ENCODE results near the gene UBE2G1.
"Not testable (repeated sequence)": the region's sequence is repeated elsewhere in the genome, so short reads cannot be mapped to it uniquely, and the experiment has no call there.

The UBE2G1 gene

GRCh38 chr17:4366327-4367063 is at the start of gene UBE2G1:
Gene UBE2G1, minus strand, starts transcription at chr17:4366675. Its CDS starts 359 bp downstream, at chr17:4366316.
- peak; percentile 87 to 98 for DNase-seq

DNA sequence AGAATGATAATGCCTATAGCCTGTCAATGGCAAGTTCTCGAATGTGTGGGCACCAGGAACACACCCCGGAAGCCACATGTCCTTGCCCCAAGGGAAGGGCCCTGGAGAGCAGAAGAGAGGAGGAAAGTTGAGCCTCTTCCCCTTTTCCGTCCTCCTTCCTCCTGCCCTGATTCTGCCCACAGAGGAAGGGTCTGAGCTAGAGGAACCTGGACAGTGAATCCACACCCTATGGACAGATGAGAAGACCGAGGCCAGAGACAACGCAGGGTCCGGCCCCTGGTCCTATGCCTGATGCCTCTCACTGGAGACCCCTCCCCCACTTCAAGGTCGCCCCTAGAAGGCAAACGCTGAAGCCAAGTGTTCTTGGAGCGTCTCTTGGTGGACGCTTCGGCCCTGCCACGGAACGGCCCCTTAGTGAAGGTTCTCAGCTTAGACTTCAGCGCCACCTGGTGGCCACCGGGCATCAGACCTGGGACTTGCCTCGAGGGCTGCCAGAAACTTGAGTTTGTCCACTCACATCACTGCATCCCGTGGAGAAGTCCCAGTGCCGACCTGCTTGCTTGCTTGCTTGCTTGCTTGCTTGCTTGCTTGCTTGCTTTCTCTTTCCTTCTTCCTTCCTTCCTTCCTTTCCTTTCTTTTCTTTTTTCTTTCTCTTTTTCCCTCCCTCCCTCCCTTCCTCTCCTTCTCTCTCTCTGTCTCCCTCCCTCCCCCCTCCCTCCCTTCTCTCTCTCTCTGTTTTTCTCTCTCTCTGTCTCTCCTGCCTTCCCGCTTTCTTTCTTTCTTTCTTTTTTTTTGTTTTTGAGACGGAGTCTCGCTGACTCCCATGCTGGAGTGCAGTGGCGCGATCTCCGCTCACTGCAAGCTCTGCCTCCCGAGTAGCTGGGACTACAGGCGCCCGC is 46.7 kb upstream of the UBE2G1 start:
- DNase-seq, result peak; percentile 68 to 89

GRCh38 chr17:4411201-4411600 is 44.7 kb upstream of the UBE2G1 start:
- DNase-seq, result no peak

DNA sequence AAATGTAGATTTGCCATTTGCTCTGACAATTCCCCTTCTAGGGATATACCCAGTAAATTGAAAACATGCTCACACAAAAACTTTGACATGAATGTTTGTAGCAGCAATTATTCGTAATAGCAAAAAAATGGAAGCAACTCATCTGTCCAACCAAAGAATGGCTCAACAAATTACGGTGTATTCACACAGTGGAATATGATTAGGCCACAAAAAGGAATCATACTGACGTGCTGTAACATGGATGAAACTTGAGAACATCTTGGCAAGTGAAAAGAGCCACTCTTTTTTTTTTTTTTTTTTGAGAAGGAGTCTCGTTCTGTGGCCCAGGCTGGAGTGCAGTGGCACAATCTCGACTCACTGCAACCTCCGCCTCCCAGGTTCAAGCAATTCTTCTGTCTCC is 43.2 kb upstream of the UBE2G1 start:
- DNase-seq, result no peak

DNA sequence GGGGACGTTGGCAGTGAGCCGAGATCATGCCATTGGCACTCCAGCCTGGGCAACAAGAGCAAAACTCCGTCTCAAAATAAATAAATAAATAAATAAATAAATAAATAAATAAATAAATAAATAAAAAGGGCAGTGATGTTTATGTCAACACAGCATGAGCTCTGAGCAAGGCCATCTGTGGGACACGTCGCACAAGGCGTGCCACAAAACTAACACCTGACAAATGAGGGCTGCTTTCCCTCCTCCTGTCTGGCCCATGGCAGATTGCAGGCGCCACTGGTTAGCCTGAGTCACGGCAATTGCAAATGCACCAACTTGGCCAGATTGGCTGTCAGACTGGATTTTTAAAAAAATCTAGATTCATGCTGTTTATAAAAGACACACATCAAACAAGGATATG is 41.4 kb upstream of the UBE2G1 start:
- peak in 1 of 2 experiments; percentile 16 for DNase-seq

GRCh38 chr17:4407216-4407615 is 40.7 kb upstream of the UBE2G1 start:
- no peak for DNase-seq

GRCh38 chr17:4406386-4406785 is 39.9 kb upstream of the UBE2G1 start:
- no peak for DNase-seq

DNA sequence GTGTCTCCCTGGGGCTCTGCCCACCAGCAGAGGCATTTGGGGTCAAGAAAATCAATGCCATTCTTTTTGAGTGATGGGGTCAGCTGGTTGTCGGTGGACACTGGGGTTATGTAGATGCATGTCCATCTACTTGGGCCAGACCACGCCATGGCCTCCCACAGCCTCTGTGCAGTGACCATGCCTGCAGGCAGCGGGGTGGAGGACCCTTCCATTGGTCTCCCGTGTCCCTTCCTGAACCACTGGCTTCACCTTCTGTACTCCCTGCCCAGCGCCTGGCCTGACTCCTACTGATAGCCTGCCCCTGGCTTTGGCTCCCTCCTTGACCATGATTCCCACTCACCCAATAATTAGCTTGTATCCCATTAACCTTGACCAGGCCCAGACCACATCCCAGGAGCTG is 39.2 kb upstream of the UBE2G1 start:
- no peak for DNase-seq

- DNase-seq, result no peak
Observed at GRCh38 chr17:4405038-4405669, 38.7 kb upstream of the UBE2G1 start.

DNA sequence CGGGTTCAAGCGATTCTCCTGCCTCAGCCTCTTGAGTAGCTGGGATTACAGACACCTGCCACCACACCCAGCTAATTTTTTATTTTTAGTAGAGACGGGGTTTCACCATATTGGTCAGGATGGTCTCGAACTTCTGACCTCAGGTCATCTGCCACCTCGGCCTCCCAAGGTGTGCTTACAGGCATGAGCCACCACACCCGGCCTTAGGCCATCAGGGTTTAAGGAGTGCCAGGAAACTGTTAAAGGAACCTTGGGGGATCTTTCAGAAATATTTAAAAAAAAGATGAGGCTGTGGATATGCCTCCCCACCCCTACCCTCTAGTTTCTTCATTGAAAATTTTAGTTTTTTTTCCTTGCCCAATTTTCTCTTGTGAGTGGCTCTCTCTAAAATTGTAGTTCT is 31.4 kb upstream of the UBE2G1 start:
- DNase-seq, result no peak

- DNase-seq, result no peak
Observed at GRCh38 chr17:4395111-4395478, 28.6 kb upstream of the UBE2G1 start.

DNA sequence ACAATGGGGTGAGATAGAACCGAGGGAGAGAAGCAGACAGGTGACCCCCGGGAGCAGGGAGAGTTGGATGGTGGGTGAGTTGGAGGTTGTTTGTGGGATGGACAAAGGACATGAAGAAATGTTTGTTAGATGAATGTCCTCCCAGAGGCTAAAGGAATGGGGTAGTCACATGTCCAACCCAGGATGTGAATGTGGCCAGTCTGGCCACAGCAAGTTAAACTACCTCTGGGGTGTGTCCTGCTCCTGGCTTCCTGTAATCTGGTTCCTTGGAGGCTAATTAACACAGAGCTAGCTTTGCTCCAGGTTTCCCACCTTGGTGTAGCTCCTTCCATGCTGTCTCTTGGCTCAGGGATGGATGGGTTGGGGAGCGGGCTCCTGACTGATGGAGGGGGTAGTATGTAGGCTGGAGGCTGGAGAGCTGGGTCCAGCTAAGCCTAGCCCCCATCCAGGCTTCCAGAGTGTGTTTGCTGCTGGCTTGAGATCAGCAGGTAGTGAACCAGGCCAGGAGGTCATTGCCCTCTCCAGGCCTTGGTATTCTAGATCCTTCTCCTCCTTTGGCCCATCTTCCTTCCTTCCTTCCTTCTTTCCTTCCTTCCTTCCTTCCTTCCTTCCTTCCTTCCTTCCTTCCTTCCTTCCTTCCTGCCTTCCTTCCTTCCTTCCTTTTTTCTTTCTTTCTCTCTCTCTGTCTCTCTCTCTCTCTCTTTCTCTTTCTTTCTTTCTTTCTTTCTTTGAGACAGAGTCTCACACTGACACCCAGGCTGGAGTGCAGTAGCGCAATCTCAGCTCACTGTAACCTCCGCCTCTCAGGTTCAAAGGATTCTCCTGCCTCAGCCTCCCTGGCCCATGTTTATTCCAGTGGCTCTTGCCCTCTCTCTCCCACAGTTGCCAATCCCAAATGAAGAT is 28.0 kb upstream of the UBE2G1 start:
- no peak for DNase-seq

DNA sequence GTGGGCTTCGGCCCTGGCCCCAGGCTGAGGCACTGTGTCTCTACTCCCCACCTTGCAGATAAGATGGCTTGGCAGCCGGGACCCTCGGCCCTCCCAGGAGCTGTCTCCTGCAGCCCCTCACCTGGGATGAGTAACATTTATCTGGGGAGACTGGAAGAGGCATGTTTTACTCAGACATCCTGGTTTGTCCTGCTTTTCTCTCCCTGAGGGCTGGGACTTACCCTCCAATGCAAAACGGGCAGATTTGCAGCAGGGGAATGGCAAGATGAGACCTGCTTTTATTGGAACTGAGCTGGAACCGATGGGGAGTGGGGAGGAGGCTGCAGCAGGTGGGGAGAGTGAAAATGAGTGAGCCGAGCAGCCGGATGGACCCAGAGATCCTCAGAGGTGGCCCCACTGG is 27.3 kb upstream of the UBE2G1 start:
- no peak for DNase-seq

DNA sequence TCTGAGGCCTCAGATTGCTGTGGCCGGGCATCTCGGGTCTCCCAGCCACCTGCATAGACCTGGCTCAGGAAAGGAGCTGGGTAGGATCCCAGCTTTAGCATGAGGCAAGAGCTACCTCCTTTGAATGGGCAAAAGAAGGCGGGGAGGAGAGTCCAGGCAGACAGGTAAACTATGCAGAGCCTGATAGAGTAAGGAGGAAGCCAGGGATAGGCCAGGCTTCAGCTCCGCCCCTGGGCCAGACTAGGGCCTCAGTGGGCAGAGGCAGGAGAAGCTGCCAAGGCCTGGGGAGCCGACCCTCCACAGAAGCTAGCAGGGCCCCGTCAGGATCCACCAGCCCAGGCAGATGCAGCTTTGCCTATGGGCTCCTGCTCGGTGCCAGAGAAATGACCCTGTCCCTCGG is 22.6 kb upstream of the UBE2G1 start:
- no peak for DNase-seq

DNA sequence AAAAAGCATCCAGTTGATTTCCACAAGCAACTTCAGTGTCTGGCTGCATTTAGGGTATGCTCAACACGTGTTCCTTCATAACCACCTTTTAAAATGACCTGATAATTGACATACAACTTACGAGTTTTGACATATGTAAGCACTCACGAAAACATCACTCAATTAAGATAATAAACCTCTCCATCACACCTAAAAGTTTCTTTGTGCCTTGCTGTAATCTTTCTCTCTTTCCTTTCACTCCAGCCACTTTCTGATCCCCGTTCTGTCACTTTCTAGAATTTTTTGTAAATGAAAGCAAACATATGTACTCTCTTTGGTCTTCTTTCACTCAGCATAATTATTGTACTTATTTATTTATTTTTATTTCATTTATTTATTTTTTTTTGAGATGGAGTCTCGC is 20.7 kb upstream of the UBE2G1 start:
- DNase-seq, result no peak

GRCh38 chr17:4386406-4386805 is 19.9 kb upstream of the UBE2G1 start:
- DNase-seq, result no peak

- no peak for DNase-seq
Observed at GRCh38 chr17:4381690-4382671, 15.5 kb upstream of the UBE2G1 start.

DNA sequence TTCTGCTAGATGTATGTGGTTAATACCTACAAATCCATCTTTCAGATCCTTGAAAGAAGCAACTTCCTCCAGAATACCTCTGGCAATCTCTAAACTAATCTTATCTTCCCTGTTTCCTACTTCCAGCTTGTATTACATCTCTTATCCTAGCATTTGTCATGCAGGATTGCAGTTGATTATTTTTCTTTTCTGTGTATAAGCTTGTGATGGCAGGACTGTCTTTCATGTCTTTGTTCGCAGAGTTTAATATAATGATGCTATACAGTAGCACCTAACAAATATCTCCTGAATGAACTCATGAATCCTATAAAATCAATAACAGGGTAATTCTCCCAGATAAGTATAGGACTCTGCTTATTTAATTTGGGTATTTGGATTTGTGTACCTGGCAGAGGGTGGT is 12.2 kb upstream of the UBE2G1 start:
- DNase-seq, result no peak

GRCh38 chr17:4377247-4377646 is 10.8 kb upstream of the UBE2G1 start:
- not testable (repeated sequence) for DNase-seq

DNA sequence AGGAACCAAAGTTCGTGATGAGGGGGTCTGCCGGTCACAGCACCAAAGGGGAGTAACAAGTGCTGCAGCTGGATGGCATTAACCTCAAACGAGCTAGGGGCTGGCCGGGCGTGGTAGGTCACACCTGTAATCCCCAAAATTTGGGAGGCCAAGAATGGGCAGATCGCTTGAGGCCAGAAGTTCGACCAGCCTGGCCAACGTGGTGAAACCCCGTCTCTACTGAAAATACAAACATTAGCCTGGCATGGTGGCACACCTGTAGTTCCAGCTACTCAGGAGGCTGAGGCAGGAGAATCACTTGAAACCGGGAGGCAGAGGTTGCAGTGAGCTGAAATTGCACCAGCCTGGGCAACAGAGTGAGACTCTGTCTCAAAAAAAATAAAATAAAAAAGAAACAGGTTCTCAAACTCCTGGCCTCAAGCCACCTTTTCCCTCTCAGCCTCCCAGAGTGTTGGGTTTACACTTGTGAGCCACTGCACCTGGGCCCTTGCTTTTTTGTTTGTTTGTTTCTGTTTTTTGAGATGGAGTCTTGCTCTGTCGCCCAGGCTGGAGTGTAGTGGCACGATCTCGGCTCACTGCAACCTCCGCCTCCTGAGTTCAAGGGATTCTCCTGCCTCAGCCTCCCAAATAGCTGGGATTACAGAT is 9.4 kb upstream of the UBE2G1 start:
- DNase-seq, result not testable (repeated sequence)
